HG03460 (cell line): ENCODE data around the gene TBX19.
"Not testable (repeated sequence)": the region's sequence is repeated elsewhere in the genome, so short reads cannot be mapped to it uniquely, and the experiment has no call there.

Experiments
- ATAC-seq: cut with Tn5 transposase; IDR thresholded peaks from one replicate; pipeline ENCODE4 v1.9.1; 2021; ENCODE audit not compliant: unreplicated experiment

The TBX19 gene

DNA sequence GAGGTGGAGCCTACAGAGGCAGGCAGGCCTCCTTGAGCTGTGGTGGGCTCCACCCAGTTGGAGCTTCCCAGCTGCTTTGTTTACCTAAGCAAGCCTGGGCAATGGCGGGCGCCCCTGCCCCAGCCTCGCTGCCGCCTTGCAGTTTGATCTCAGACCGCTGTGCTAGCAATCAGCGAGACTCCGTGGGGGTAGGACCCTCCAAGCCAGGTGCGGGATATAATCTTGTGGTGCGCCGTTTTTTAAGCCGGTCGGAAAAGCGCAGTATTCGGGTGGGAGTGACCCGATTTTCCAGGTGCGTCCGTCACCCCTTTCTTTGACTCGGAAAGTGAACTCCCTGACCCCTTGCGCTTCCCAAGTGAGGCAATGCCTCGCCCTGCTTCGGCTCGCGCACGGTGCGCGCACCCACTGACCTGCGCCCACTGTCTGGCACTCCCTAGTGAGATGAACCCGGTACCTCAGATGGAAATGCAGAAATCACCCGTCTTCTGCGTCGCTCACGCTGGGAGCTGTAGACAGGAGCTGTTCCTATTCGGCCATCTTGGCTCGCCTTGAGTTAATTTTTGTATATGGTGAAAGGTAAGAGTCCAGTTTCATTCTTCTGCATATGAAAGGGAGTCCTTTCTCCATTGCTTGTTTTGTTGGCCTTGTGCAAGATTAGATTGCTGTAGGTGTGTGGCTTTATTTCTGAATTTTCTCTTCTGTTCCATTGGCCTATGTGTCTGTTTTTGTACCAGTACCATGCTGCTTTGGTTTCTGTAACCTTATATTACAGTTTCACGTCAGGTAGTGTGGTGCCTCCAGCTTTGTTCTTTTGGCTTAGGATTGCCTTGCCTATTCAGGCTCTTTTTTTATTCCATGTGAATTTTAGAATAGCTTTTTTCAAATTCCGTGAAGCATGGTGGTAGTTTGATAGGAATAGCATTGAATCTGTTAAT lies 73.9 kb downstream of the TBX19 start:
- ATAC-seq, result not testable (repeated sequence)

GRCh38 chr1:168360151-168361021 lies 79.7 kb downstream of the TBX19 start:
- no peak for ATAC-seq

- ATAC-seq, result no peak
Observed at GRCh38 chr1:168361252-168361651, 80.6 kb downstream of the TBX19 start.

GRCh38 chr1:168362991-168363390 lies 82.3 kb downstream of the TBX19 start:
- ATAC-seq, result no peak
